Measurements from ENCODE around the gene GCK. TPM values are rescaled to one million over a fixed set of nuclear protein-coding genes. Genes with fewer than 3 reads are reported as not detected.

The GCK gene
- total and polyA plus RNA-seq, 2 donors (not counting 3 experiments of a cell fraction or from before 2014, with no cell fraction given) = 0.17 to 0.51 TPM

DNA sequence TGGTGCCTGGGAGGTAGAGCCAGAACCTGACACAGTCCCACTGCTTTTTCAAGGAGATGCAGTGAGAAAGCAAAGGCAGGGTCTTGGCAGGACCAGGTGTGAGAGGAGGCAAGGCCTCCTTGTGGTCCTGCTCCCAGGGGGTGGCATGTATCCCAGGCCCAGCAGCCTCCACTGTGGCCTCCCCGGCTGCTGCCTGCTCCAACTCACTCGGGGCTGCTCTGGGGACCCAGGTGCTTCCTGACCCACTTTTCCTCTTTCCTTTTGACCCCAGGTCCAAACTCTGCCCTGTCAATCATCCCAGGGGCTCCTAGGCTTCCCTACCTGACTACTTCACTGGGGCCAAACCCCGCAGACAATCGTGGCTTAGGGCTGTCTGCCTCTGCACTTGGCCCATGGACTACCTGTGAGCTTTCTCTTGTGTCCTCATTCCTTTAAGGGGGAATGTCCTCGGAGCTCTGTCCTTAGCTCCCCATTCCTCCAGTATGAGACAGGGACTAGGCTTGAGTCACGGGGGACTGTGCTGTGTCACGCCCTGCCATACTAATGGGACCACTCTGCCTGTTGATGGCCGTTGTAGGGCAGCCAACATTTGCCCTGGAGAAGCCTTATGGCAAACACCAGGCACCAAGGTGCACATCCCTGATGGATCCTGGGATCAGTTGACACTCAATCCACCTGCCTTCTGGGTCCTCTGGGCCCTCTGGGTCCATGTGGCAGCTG, 86.2 kb downstream of the GCK start:
- CTCF ChIA-PET = interaction anchor here (0.8 kb wide), 1 partner anchor 74 kb away, joined by 3 read pairs; no protein-coding TSS in a partner anchor
- no peak overlapping the region for H3K4me3 ChIP-seq (replicated peaks in 1 of 3; ENCODE audit: insufficient read depth in 1 of 3, low read depth in 1 of 3, low read length in 3 of 3)
- intact Hi-C loops (cut with micrococcal nuclease) = no loop called here

More for the DNA sequence above, 86.2 kb downstream of the GCK start:
- POLR2A ChIA-PET = no interaction called here
- no peak overlapping the region for H3K9ac ChIP-seq (replicated peaks; ENCODE audit: extremely low read depth, insufficient read depth, low read length)
- no peaks in the 10 kb centered on the region for H3K27me3 ChIP-seq (ENCODE audit: control insufficient read depth in 2 of 2, insufficient read depth in 2 of 2, low read length in 2 of 2)
- FAIRE-seq (no peak), DNase-seq (ENCODE audit: low read depth, low spot score) (no peak)
- H3K9me3 ChIP-seq (replicated peaks; ENCODE audit: control insufficient read depth, insufficient read depth, low read length) = no peaks in the 10 kb centered on the region
- TF ChIP-seq, protein P1, sequence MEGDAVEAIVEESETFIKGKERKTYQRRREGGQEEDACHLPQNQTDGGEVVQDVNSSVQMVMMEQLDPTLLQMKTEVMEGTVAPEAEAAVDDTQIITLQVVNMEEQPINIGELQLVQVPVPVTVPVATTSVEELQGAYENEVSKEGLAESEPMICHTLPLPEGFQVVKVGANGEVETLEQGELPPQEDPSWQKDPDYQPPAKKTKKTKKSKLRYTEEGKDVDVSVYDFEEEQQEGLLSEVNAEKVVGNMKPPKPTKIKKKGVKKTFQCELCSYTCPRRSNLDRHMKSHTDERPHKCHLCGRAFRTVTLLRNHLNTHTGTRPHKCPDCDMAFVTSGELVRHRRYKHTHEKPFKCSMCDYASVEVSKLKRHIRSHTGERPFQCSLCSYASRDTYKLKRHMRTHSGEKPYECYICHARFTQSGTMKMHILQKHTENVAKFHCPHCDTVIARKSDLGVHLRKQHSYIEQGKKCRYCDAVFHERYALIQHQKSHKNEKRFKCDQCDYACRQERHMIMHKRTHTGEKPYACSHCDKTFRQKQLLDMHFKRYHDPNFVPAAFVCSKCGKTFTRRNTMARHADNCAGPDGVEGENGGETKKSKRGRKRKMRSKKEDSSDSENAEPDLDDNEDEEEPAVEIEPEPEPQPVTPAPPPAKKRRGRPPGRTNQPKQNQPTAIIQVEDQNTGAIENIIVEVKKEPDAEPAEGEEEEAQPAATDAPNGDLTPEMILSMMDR (IDR thresholded peaks at IDR 0.05; ENCODE audit: extremely low read depth in 1 of 2, insufficient read depth in 1 of 2, low read depth in 1 of 2, low read length in 2 of 2) = no peak
- TF ChIP-seq EZH2 (IDR thresholded peaks at IDR 0.05; ENCODE audit: borderline replicate concordance, low read depth, low read length, severe bottlenecking) = no peak
- H4K20me1 ChIP-seq (replicated peaks; ENCODE audit: control insufficient read depth, extremely low read depth, insufficient read depth, low read length) = no peaks in the 10 kb centered on the region
- H3K4me2 ChIP-seq (ENCODE audit: insufficient read depth, low read length) = no peak overlapping the region
- no peak overlapping the region for H3K27ac ChIP-seq (ENCODE audit: insufficient read depth, low read depth, low read length)
- dilution Hi-C loops (cut with MboI; ENCODE audit: extremely low pct_ligation_motif_present, low sequenced_read_pairs) = no loop called here
- no peaks in the 10 kb centered on the region for H3K36me3 ChIP-seq (ENCODE audit: control insufficient read depth in 2 of 2, extremely low read depth in 1 of 2, insufficient read depth in 2 of 2, low read length in 2 of 2)
- no TSS peak for BruUV-seq (replicated peaks)
- H2AFZ ChIP-seq (ENCODE audit: low read depth, low read length) = no peak overlapping the region
- peaks cover 3% of the 10 kb centered on the region for H3K4me1 ChIP-seq (ENCODE audit: control insufficient read depth, extremely low read depth, insufficient read depth, low read length)
- no peaks in the 10 kb centered on the region for H3K9me1 ChIP-seq (replicated peaks; ENCODE audit: control insufficient read depth, extremely low read depth, insufficient read depth, low read length)
- H3K79me2 ChIP-seq (ENCODE audit: control insufficient read depth, insufficient read depth, low read length) = peaks cover 5% of the 10 kb centered on the region
